CD14-positive monocyte (primary cell): ENCODE data around the gene NQO2. TPM values are rescaled to one million over a fixed set of nuclear protein-coding genes. Genes with fewer than 3 reads are reported as not detected.

Experiments
- DNase-seq, 3 donors: peaks; one replicate each; pipeline ENCODE4 v3.0.0-alpha.2; 2011 to 2022
- H2AFZ ChIP-seq: 2 replicates; pipeline ENCODE4 v1.6.0; 2012; ENCODE audit warnings: mild to moderate bottlenecking, low read depth, low read length, inconsistent platforms; ENCODE audit not compliant: insufficient read depth, poor library complexity, severe bottlenecking
- H3K27ac ChIP-seq, 2 donors: 1 replicate in 1 of 2; 2 replicates in 1 of 2; pipeline ENCODE4 v1.5.1; 2012 to 2013; ENCODE audit warnings: low read length in 2 of 2, control low read depth in 1 of 2, inconsistent platforms in 1 of 2, low read depth in 1 of 2, mild to moderate bottlenecking in 1 of 2
- H3K27me3 ChIP-seq, 2 donors: one replicate each; pipeline versions ENCODE4 v1.6.0 to v1.6.1; 2011 to 2013; ENCODE audit warnings: low read length in 2 of 2; ENCODE audit not compliant: control insufficient read depth in 2 of 2, insufficient read depth in 2 of 2
- H3K36me3 ChIP-seq, 2 donors: replicated peaks in 1 of 2; 1 replicate in 1 of 2; 2 replicates in 1 of 2; pipeline versions ENCODE4 v1.5.1 to v1.6.1; 2012 to 2013; ENCODE audit warnings: low read length in 2 of 2, control low read depth in 1 of 2, inconsistent platforms in 1 of 2, mild to moderate bottlenecking in 1 of 2; ENCODE audit not compliant: insufficient read depth in 2 of 2, control insufficient read depth in 1 of 2
- H3K4me1 ChIP-seq, 2 donors: 1 replicate in 1 of 2; 2 replicates in 1 of 2; pipeline versions ENCODE4 v1.5.1 to v1.6.1; 2012 to 2013; ENCODE audit warnings: low read length in 2 of 2, control low read depth in 1 of 2, inconsistent platforms in 1 of 2, mild to moderate bottlenecking in 1 of 2, moderate library complexity in 1 of 2; ENCODE audit not compliant: insufficient read depth in 2 of 2, control insufficient read depth in 1 of 2
- H3K4me2 ChIP-seq: replicated peaks from 2 replicates; pipeline ENCODE3; 2012; ENCODE audit warnings: low read length, moderate library complexity, mild to moderate bottlenecking; ENCODE audit not compliant: poor library complexity, severe bottlenecking; ENCODE audit errors: extremely low read depth
- H3K4me3 ChIP-seq, 3 experiments: fragments of 200-600 bp in 1 of 3; sonication (generic) in 1 of 3; replicated peaks in 1 of 3; 1 replicate in 2 of 3; 2 replicates in 1 of 3; pipeline ENCODE4 v1.5.1; 2011 to 2013; ENCODE audit warnings: low read length in 3 of 3, mild to moderate bottlenecking in 3 of 3, control low read depth in 2 of 3, low read depth in 2 of 3, inconsistent platforms in 1 of 3, moderate library complexity in 1 of 3
- H3K79me2 ChIP-seq: 2 replicates; pipeline ENCODE4 v1.6.0; 2012; ENCODE audit warnings: mild to moderate bottlenecking, control low read depth, inconsistent platforms, low read length, moderate library complexity; ENCODE audit not compliant: insufficient read depth
- H3K9ac ChIP-seq: 2 replicates; pipeline ENCODE4 v1.6.0; 2017; ENCODE audit warnings: low read length, mild to moderate bottlenecking; ENCODE audit not compliant: insufficient read depth, poor library complexity, severe bottlenecking
- H3K9me3 ChIP-seq, 2 donors: replicated peaks in 1 of 2; 1 replicate in 1 of 2; 2 replicates in 1 of 2; pipeline versions ENCODE4 v1.5.1 to v1.6.1; 2012 to 2013; ENCODE audit warnings: low read length in 2 of 2, control low read depth in 1 of 2; ENCODE audit not compliant: control insufficient read depth in 1 of 2, insufficient read depth in 1 of 2
- H4K20me1 ChIP-seq: 2 replicates; pipeline ENCODE4 v1.6.0; 2012; ENCODE audit warnings: mild to moderate bottlenecking, low read length, control low read depth, moderate library complexity; ENCODE audit not compliant: insufficient read depth
- H3K27ac Mint-ChIP-seq, 7 donors: one replicate each; pipeline ENCODE4 v1.8.0; 2020; ENCODE audit warnings: mild to moderate bottlenecking in 7 of 7, mixed read lengths in 7 of 7, moderate library complexity in 6 of 7, inconsistent platforms in 2 of 7
- H3K27me3 Mint-ChIP-seq, 3 donors: one replicate each; pipeline ENCODE4 v1.8.0; 2021 to 2022; ENCODE audit warnings: low read depth in 3 of 3, mild to moderate bottlenecking in 3 of 3, mixed read lengths in 3 of 3, moderate library complexity in 3 of 3, inconsistent platforms in 1 of 3
- H3K36me3 Mint-ChIP-seq, 2 donors: one replicate each; pipeline ENCODE4 v1.8.0; 2020; ENCODE audit warnings: mixed read lengths in 2 of 2, inconsistent platforms in 1 of 2, mild to moderate bottlenecking in 1 of 2
- H3K4me1 Mint-ChIP-seq: one replicate; pipeline ENCODE4 v1.8.0; 2020; ENCODE audit warnings: mild to moderate bottlenecking, mixed read lengths
- H3K4me3 Mint-ChIP-seq, 2 donors: one replicate each; pipeline ENCODE4 v1.8.0; 2020; ENCODE audit warnings: mild to moderate bottlenecking in 2 of 2, mixed read lengths in 2 of 2, moderate library complexity in 1 of 2
- H3K9me3 Mint-ChIP-seq, 7 donors: one replicate each; pipeline ENCODE4 v1.8.0; 2020 to 2022; ENCODE audit warnings: mixed read lengths in 7 of 7, mild to moderate bottlenecking in 6 of 7, moderate library complexity in 6 of 7, inconsistent platforms in 2 of 7
- WGBS: methylation state at CpG from one replicate; pipeline ENCODE4 v1.1.5; 2013; ENCODE audit warnings: missing lambda C conversion rate; ENCODE audit not compliant: insufficient coverage; 5-methylcytosine and 5-hydroxymethylcytosine counted together
- intact Hi-C, 2 donors: fragments of 100-400 bp; cut with micrococcal nuclease; formaldehyde crosslinking; loops; one replicate each; pipeline versions ENCODE4 v1.15.0 to v1.15.1; 2023
- polyA plus RNA-seq, 3 donors: library from polyadenylated mRNA; depleted of rRNA in 1 of 3; unstranded in 2 of 3; stranded (reverse) in 1 of 3; fragments of 300-500 nt in 2 of 3; fragments of >200 nt in 1 of 3; fragmentation: Illumina TruSeq in 2 of 3; gene quantifications; 1 replicate in 2 of 3; 2 replicates in 1 of 3; pipeline ENCODE4 v1.2.3, GENCODE V29; 2012 to 2021
- TF ChIP-seq, protein P1 (sequence below): fragments of 200-600 bp; IDR thresholded peaks from one replicate; pipeline ENCODE4 v1.8.0; 2022; ENCODE audit warnings: antibody characterized with exemption, mild to moderate bottlenecking

NQO2 gene
- polyA plus RNA-seq, 3 donors, result 30.0 to 281 (median 146) TPM

DNA sequence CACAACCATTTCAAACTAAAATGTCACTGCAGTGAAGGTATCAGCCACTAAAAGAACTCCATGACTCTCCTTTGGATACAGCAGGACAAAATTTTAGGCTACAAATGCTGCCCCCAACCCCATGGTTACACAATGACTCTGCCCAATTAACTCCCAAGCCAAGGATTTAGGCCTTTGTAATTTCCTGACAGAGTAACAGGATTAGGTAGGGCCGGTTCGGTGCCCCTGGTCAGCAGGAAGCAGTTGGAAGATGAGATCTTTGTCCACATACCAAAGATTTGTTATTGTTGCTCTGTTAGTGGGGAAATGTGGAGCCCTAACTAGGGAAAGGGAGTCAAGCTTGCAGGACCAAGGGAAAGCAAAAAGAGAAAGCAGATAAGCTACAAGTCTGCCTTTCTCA is 41.9 kb downstream of the NQO2 start:
- H3K27ac Mint-ChIP-seq, result no peak overlapping the region

GRCh38 chr6:3045369-3045768 is 45.7 kb downstream of the NQO2 start:
- no peaks in the 10 kb centered on the region for H3K36me3 Mint-ChIP-seq
- H3K27ac Mint-ChIP-seq, result peak overlapping the region in 3 of 7 donors; percentile 2 to 81 (median 71)
- Histone ChIP-seq H3K4me1 (peaks cover 10 to 13% of the 10 kb centered on the region in 2 donors), H3K4me3 (no peak overlapping the region), H3K4me2 (no peak overlapping the region), H3K79me2 (no peaks in the 10 kb centered on the region), H3K9me3 (no peaks in the 10 kb centered on the region), H3K9ac (no peak overlapping the region), H3K27me3 (no peaks in the 10 kb centered on the region), H3K27ac (no peak overlapping the region), H2AFZ (no peak overlapping the region), H3K36me3 (no peaks in the 10 kb centered on the region), H4K20me1 (no peaks in the 10 kb centered on the region)
- H3K27me3 Mint-ChIP-seq, result peaks cover 0 to 9% (median 4%) of the 10 kb centered on the region in 3 donors
- WGBS, result 67% methylated on average over 3 of the region's 5 CpGs
- intact Hi-C loops, result no loop called here
- H3K4me1 Mint-ChIP-seq, result peaks cover 18% of the 10 kb centered on the region
- TF ChIP-seq, protein P1, sequence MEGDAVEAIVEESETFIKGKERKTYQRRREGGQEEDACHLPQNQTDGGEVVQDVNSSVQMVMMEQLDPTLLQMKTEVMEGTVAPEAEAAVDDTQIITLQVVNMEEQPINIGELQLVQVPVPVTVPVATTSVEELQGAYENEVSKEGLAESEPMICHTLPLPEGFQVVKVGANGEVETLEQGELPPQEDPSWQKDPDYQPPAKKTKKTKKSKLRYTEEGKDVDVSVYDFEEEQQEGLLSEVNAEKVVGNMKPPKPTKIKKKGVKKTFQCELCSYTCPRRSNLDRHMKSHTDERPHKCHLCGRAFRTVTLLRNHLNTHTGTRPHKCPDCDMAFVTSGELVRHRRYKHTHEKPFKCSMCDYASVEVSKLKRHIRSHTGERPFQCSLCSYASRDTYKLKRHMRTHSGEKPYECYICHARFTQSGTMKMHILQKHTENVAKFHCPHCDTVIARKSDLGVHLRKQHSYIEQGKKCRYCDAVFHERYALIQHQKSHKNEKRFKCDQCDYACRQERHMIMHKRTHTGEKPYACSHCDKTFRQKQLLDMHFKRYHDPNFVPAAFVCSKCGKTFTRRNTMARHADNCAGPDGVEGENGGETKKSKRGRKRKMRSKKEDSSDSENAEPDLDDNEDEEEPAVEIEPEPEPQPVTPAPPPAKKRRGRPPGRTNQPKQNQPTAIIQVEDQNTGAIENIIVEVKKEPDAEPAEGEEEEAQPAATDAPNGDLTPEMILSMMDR, result no peak
- H3K4me3 Mint-ChIP-seq, result no peak overlapping the region
- no peak for DNase-seq
- H3K9me3 Mint-ChIP-seq, result peaks cover 0 to 3% (median 0%) of the 10 kb centered on the region in 7 donors

More for the DNA sequence above, 41.9 kb downstream of the NQO2 start:
- Mint-ChIP-seq H3K4me1 (peaks cover 31% of the 10 kb centered on the region), H3K4me3 (no peak overlapping the region), H3K36me3 (no peaks in the 10 kb centered on the region), H3K27me3 (peaks cover 0 to 2% (median 1%) of the 10 kb centered on the region in 3 donors), H3K9me3 (no peaks in the 10 kb centered on the region)
- H3K27me3 ChIP-seq, result no peaks in the 10 kb centered on the region
- H4K20me1 ChIP-seq, result no peaks in the 10 kb centered on the region
- no peak overlapping the region for H3K4me2 ChIP-seq
- intact Hi-C loops, result no loop called here
- H3K9me3 ChIP-seq, result no peaks in the 10 kb centered on the region
- H3K79me2 ChIP-seq, result no peaks in the 10 kb centered on the region
- no CpG with 5 or more reads among the region's 2 CpGs for WGBS
- H3K27ac ChIP-seq, result no peak overlapping the region
- TF ChIP-seq, protein P1, result no peak
- H3K36me3 ChIP-seq, result no peaks in the 10 kb centered on the region
- no peak overlapping the region for H3K4me3 ChIP-seq
- H3K9ac ChIP-seq, result no peak overlapping the region
- H3K4me1 ChIP-seq, result peaks cover 25 to 27% of the 10 kb centered on the region in 2 donors
- no peak for DNase-seq
- H2AFZ ChIP-seq, result no peak overlapping the region
